WTC11 (cell line): Measurements from ENCODE around the gene MOB2.

Source experiments
- IRF2 ChIP-seq: sonication (generic); formaldehyde crosslinking; IDR thresholded peaks from 2 replicates; pipeline ENCODE4 v1.8.0; 2022; ENCODE audit warnings: low read depth, missing genetic modification reagents, borderline replicate concordance
- KAT7 ChIP-seq: sonication (generic); formaldehyde crosslinking; IDR thresholded peaks from 2 replicates; pipeline ENCODE4 v1.8.1; 2023; ENCODE audit warnings: missing genetic modification reagents, mild to moderate bottlenecking, borderline replicate concordance
- SP1 ChIP-seq: sonication (generic); formaldehyde crosslinking; conservative IDR thresholded peaks from 2 replicates; pipeline ENCODE4 v1.8.1; 2022; ENCODE audit warnings: missing genetic modification reagents
- TEAD1 ChIP-seq: sonication (generic); formaldehyde crosslinking; IDR thresholded peaks from 2 replicates; pipeline ENCODE4 v1.8.0; 2022; ENCODE audit warnings: mild to moderate bottlenecking, missing genetic modification reagents
- TEAD4 ChIP-seq: sonication (generic); formaldehyde crosslinking; IDR thresholded peaks from 2 replicates; pipeline ENCODE4 v1.8.0; 2022; ENCODE audit warnings: mild to moderate bottlenecking, missing genetic modification reagents
- ZNF138 ChIP-seq: sonication (generic); formaldehyde crosslinking; conservative IDR thresholded peaks from 2 replicates; pipeline ENCODE4 v1.8.1; 2022; ENCODE audit warnings: mild to moderate bottlenecking, moderate library complexity, missing genetic modification reagents
- ZNF232 ChIP-seq: sonication (generic); formaldehyde crosslinking; IDR thresholded peaks from 2 replicates; pipeline ENCODE4 v1.8.0; 2022; ENCODE audit warnings: mild to moderate bottlenecking, missing genetic modification reagents
- TF ChIP-seq, protein P1 (sequence below): sonication (generic); formaldehyde crosslinking; IDR thresholded peaks from 2 replicates; pipeline ENCODE4 v1.8.0; 2022; ENCODE audit warnings: mild to moderate bottlenecking, missing genetic modification reagents
- TF ChIP-seq, protein P2 (sequence below): sonication (generic); formaldehyde crosslinking; IDR thresholded peaks from 2 replicates; pipeline ENCODE4 v1.8.1; 2023; ENCODE audit warnings: mild to moderate bottlenecking, missing genetic modification reagents, moderate library complexity
- TF ChIP-seq, protein P3 (sequence below): fragments of 200-600 bp; IDR thresholded peaks from 2 replicates; pipeline ENCODE4 v1.8.0; 2022; ENCODE audit warnings: antibody characterized with exemption
- TF ChIP-seq, protein P4 (sequence below): sonication (generic); formaldehyde crosslinking; IDR thresholded peaks from 2 replicates; pipeline ENCODE4 v1.8.0; 2022; ENCODE audit warnings: mild to moderate bottlenecking, missing genetic modification reagents

DNA sequence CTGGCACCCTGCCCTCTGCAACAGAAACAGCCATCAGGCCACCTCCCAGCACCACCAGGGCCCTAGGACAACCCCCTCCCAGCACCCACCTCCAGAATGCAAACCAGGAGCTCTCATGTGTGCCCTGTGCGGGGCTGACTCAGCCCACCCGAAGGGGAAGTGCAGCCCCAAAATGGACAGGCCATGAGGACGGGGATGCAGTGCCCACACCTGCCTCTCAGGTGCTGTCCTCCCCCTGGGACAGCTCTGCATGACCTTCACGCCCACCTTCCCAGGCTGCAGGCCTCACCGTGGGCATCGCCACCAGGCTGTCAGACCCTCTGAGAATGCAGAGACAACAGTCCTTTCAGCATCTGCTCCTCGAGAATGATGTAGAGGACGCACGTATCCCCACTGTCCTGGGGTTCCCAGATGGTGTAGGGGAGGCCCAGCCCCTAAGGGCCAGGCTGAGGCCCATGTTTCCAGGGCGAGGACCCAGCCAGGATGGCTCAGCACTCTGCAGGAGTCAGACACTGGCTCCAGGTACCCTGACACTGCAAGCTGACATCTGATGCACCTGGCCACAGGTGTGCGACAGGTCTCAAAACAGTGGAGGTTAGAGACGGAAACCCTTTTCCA, 13.5 kb downstream of the MOB2 start:
- TF ChIP-seq KAT7 (CRISPR knock-in tag) (no peak), ZNF138 (CRISPR knock-in tag) (no peak), ZNF232 (CRISPR knock-in tag) (no peak), TEAD4 (no peak), IRF2 (CRISPR knock-in tag) (no peak), TEAD1 (no peak), SP1 (CRISPR knock-in tag) (no peak)
- TF ChIP-seq, protein P1, sequence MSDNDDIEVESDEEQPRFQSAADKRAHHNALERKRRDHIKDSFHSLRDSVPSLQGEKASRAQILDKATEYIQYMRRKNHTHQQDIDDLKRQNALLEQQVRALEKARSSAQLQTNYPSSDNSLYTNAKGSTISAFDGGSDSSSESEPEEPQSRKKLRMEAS: no peak
- TF ChIP-seq, protein P2, sequence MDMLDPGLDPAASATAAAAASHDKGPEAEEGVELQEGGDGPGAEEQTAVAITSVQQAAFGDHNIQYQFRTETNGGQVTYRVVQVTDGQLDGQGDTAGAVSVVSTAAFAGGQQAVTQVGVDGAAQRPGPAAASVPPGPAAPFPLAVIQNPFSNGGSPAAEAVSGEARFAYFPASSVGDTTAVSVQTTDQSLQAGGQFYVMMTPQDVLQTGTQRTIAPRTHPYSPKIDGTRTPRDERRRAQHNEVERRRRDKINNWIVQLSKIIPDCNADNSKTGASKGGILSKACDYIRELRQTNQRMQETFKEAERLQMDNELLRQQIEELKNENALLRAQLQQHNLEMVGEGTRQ: no peak
- TF ChIP-seq, protein P3, sequence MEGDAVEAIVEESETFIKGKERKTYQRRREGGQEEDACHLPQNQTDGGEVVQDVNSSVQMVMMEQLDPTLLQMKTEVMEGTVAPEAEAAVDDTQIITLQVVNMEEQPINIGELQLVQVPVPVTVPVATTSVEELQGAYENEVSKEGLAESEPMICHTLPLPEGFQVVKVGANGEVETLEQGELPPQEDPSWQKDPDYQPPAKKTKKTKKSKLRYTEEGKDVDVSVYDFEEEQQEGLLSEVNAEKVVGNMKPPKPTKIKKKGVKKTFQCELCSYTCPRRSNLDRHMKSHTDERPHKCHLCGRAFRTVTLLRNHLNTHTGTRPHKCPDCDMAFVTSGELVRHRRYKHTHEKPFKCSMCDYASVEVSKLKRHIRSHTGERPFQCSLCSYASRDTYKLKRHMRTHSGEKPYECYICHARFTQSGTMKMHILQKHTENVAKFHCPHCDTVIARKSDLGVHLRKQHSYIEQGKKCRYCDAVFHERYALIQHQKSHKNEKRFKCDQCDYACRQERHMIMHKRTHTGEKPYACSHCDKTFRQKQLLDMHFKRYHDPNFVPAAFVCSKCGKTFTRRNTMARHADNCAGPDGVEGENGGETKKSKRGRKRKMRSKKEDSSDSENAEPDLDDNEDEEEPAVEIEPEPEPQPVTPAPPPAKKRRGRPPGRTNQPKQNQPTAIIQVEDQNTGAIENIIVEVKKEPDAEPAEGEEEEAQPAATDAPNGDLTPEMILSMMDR: no peak
- TF ChIP-seq, protein P4, sequence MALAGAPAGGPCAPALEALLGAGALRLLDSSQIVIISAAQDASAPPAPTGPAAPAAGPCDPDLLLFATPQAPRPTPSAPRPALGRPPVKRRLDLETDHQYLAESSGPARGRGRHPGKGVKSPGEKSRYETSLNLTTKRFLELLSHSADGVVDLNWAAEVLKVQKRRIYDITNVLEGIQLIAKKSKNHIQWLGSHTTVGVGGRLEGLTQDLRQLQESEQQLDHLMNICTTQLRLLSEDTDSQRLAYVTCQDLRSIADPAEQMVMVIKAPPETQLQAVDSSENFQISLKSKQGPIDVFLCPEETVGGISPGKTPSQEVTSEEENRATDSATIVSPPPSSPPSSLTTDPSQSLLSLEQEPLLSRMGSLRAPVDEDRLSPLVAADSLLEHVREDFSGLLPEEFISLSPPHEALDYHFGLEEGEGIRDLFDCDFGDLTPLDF: no peak
